Measurements from ENCODE around the gene RNASET2.
"Not testable (repeated sequence)": the region's sequence is repeated elsewhere in the genome, so short reads cannot be mapped to it uniquely, and the experiment has no call there.

RNASET2 gene

GRCh38 chr6:166927240-166927934 lies 29.0 kb downstream of the RNASET2 start:
- DNase-seq (ENCODE audit: low read depth in 2 of 2), result no peak

- no peak for DNase-seq (ENCODE audit: low read depth in 2 of 2)
These were observed 29.6 kb downstream of the RNASET2 start for GRCh38 chr6:166926748-166927147.

- no peak for DNase-seq (ENCODE audit: low read depth in 2 of 2)
These were observed 31.0 kb downstream of the RNASET2 start for GRCh38 chr6:166925141-166925996.

GRCh38 chr6:166924531-166924930 lies 31.8 kb downstream of the RNASET2 start:
- DNase-seq (ENCODE audit: low read depth in 2 of 2), result no peak

- no peak for DNase-seq (ENCODE audit: low read depth in 2 of 2)
These were observed 33.4 kb downstream of the RNASET2 start for GRCh38 chr6:166922937-166923336.

- no peak for DNase-seq (ENCODE audit: low read depth in 2 of 2)
These were observed 34.8 kb downstream of the RNASET2 start for GRCh38 chr6:166921570-166921969.

GRCh38 chr6:166916824-166917223 lies 39.5 kb downstream of the RNASET2 start:
- no peak for DNase-seq (ENCODE audit: low read depth in 2 of 2)

GRCh38 chr6:166915484-166915883 lies 40.9 kb downstream of the RNASET2 start:
- DNase-seq (ENCODE audit: low read depth in 2 of 2), result not testable (repeated sequence)

GRCh38 chr6:166914952-166915351 lies 41.4 kb downstream of the RNASET2 start:
- not testable (repeated sequence) for DNase-seq (ENCODE audit: low read depth in 2 of 2)

- DNase-seq (ENCODE audit: low read depth in 2 of 2), result no peak
These were observed 45.1 kb downstream of the RNASET2 start for GRCh38 chr6:166911248-166911677.

GRCh38 chr6:166910601-166911000 lies 45.7 kb downstream of the RNASET2 start:
- DNase-seq (ENCODE audit: low read depth in 2 of 2), result no peak

GRCh38 chr6:166908811-166909210 lies 47.5 kb downstream of the RNASET2 start:
- no peak for DNase-seq (ENCODE audit: low read depth in 2 of 2)

GRCh38 chr6:166907871-166908806 lies 48.2 kb downstream of the RNASET2 start:
- no peak for DNase-seq (ENCODE audit: low read depth in 2 of 2)

- no peak for DNase-seq (ENCODE audit: low read depth in 2 of 2)
These were observed 48.9 kb downstream of the RNASET2 start for GRCh38 chr6:166907373-166907841.

GRCh38 chr6:166906376-166907044 lies 49.8 kb downstream of the RNASET2 start:
- no peak for DNase-seq (ENCODE audit: low read depth in 2 of 2)

GRCh38 chr6:166905505-166906134 lies 50.7 kb downstream of the RNASET2 start:
- DNase-seq (ENCODE audit: low read depth in 2 of 2), result no peak

- DNase-seq (ENCODE audit: low read depth in 2 of 2), result no peak
These were observed 51.3 kb downstream of the RNASET2 start for GRCh38 chr6:166905013-166905412.

- DNase-seq (ENCODE audit: low read depth in 2 of 2), result no peak
These were observed 52.1 kb downstream of the RNASET2 start for GRCh38 chr6:166904101-166904746.

- no peak for DNase-seq (ENCODE audit: low read depth in 2 of 2)
These were observed 52.9 kb downstream of the RNASET2 start for GRCh38 chr6:166903500-166903899.

GRCh38 chr6:166903027-166903426 lies 53.3 kb downstream of the RNASET2 start:
- no peak for DNase-seq (ENCODE audit: low read depth in 2 of 2)

All from stimulated activated CD8-positive, alpha-beta memory T cell treated with anti-CD3 and anti-CD28 coated beads, Interleukin-15, amount 100 ng/mL, for 4 hours (primary cell).